ENCODE data around the gene RAF1. TPM values are rescaled to one million over a fixed set of nuclear protein-coding genes. Genes with fewer than 3 reads are reported as not detected.

The RAF1 gene
- total RNA-seq, 3 donors from 2014 or later: 87.4 to 118 (median 110) TPM

- peaks cover 3% of the 10 kb centered on the region for H3K36me3 ChIP-seq
- no peak overlapping the region for H3K4me3 ChIP-seq
- no peak for TF ChIP-seq POLR2A (IDR thresholded peaks at IDR 0.05)
- H3K9me3 ChIP-seq: no peaks in the 10 kb centered on the region
- H3K27ac ChIP-seq: no peak overlapping the region
- intact Hi-C loops (cut with DNase I; ENCODE audit: low total_unique reads): no loop called here
- no peaks in the 10 kb centered on the region for H3K4me1 ChIP-seq
- no peaks in the 10 kb centered on the region for H3K27me3 ChIP-seq
- DNase-seq (ENCODE audit: low spot score in 2 of 2): no peak
Measured at GRCh38 chr3:12611117-12611516, 52.8 kb downstream of the RAF1 start.

DNA sequence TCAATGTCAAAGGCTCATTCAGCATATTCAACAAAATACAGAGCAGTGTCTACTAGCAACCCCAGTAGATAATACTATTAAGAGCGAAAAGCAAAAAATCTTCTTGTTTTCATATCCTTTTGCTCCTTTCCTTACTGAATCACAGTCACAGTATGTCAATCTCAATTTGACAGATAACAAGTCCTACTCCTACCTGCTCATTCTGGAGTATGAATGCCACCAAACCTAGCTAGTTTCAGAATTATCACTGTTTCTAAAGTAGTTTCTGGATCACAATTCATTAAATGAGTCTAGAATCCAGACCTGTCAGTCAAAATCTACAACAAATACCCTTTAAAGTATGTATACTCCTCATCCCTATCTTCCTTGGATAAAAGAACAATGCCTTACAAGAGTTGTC is 55.5 kb downstream of the RAF1 start:
- intact Hi-C loops (cut with DNase I; ENCODE audit: low total_unique reads): loop anchor here (2.0 kb wide), 1 partner anchor 16 kb away; no protein-coding TSS in a partner anchor
- H3K36me3 ChIP-seq: peaks cover 3% of the 10 kb centered on the region
- no peaks in the 10 kb centered on the region for H3K9me3 ChIP-seq
- H3K27me3 ChIP-seq: no peaks in the 10 kb centered on the region
- no peak overlapping the region for H3K4me3 ChIP-seq
- H3K27ac ChIP-seq: no peak overlapping the region
- H3K4me1 ChIP-seq: no peaks in the 10 kb centered on the region
- no peak for TF ChIP-seq POLR2AphosphoS5 (IDR thresholded peaks at IDR 0.05)
- TF ChIP-seq POLR2A (IDR thresholded peaks at IDR 0.05): no peak
- no peak for TF ChIP-seq CTCF (IDR thresholded peaks at IDR 0.05)
- DNase-seq (ENCODE audit: low spot score in 2 of 2): no peak

DNA sequence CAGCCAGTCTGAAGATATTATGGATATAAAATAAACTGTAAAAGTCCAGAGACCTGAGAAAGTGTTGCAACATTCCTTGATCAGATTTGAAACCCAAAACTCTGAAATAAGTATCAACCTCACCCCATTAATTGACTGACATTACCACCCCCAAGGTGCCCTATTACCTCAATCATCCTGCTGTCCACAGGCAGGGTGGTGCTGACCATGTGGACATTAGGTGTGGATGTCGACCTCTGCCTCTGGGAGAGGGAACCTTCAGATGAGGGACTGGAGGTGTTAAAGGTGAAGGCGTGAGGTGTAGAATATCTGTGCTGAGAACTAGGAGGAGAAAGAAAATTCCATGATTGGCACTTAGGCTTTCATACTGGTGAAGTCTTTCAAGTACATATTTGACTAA is 59.9 kb downstream of the RAF1 start:
- TF ChIP-seq CTCF (IDR thresholded peaks at IDR 0.05) (no peak), POLR2A (IDR thresholded peaks at IDR 0.05) (no peak), POLR2AphosphoS5 (IDR thresholded peaks at IDR 0.05) (no peak)
- H3K9me3 ChIP-seq: no peaks in the 10 kb centered on the region
- H3K27me3 ChIP-seq: no peaks in the 10 kb centered on the region
- H3K27ac ChIP-seq: no peak overlapping the region
- no peaks in the 10 kb centered on the region for H3K4me1 ChIP-seq
- H3K36me3 ChIP-seq: peaks cover 3% of the 10 kb centered on the region
- no peak overlapping the region for H3K4me3 ChIP-seq
- intact Hi-C loops (cut with DNase I; ENCODE audit: low total_unique reads): no loop called here
- DNase-seq (ENCODE audit: low spot score in 2 of 2): no peak

DNA sequence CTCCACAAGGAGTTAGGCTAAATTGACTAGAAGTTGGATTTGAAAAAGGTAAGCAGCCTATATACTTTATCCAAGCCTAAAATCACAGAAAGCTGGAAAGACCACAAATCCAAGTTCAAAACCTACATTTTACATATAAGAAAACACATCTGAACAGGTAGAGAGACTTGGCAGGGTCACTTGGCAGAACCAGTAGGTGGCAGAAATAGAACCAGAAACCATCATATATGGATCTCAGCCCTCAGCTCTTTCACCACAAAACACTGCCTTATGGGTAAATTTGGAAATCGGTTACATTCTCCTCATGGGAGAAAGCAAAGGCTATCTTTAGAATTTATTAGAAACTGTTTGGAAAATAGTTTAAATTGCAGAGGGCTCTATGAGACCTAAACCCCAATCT is 62.8 kb downstream of the RAF1 start:
- Histone ChIP-seq H3K4me1 (no peaks in the 10 kb centered on the region), H3K4me3 (no peak overlapping the region), H3K27me3 (no peaks in the 10 kb centered on the region), H3K36me3 (no peaks in the 10 kb centered on the region), H3K27ac (no peak overlapping the region), H3K9me3 (no peaks in the 10 kb centered on the region)
- TF ChIP-seq CTCF (IDR thresholded peaks at IDR 0.05) (no peak), POLR2A (IDR thresholded peaks at IDR 0.05) (no peak), POLR2AphosphoS5 (IDR thresholded peaks at IDR 0.05) (no peak)
- intact Hi-C loops (cut with DNase I; ENCODE audit: low total_unique reads): no loop called here
- DNase-seq (ENCODE audit: low spot score in 2 of 2): no peak

DNA sequence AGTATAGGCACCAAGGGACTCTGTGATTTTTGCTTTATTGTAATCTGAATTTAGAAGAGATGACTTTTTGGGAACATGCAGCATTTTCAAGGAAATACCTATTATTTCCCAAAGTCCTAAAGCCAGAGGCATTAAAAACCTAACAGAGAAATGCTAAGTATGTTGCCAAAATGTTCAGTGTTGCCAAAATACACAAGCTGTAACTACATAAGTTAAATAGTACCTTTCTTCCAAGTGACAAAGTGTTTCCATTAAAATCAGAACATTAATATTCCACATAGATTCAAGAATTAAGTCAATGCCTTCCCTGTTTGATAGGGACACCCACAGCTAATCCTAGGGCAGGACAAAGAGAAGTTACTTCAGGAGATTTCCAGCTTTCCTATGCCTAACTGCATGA is 65.0 kb downstream of the RAF1 start:
- no peaks in the 10 kb centered on the region for H3K9me3 ChIP-seq
- DNase-seq (ENCODE audit: low spot score in 2 of 2): no peak
- intact Hi-C loops (cut with DNase I; ENCODE audit: low total_unique reads): no loop called here
- no peaks in the 10 kb centered on the region for H3K27me3 ChIP-seq
- no peak for TF ChIP-seq POLR2AphosphoS5 (IDR thresholded peaks at IDR 0.05)
- no peak for TF ChIP-seq CTCF (IDR thresholded peaks at IDR 0.05)
- TF ChIP-seq POLR2A (IDR thresholded peaks at IDR 0.05): no peak
- no peak overlapping the region for H3K4me3 ChIP-seq
- H3K27ac ChIP-seq: no peak overlapping the region
- H3K36me3 ChIP-seq: no peaks in the 10 kb centered on the region
- no peaks in the 10 kb centered on the region for H3K4me1 ChIP-seq

- intact Hi-C loops (cut with DNase I; ENCODE audit: low total_unique reads): loop anchor here (2.0 kb wide), 1 partner anchor 15 kb away; no protein-coding TSS in a partner anchor
Measured at GRCh38 chr3:12593473-12593872, 70.4 kb downstream of the RAF1 start.

More at GRCh38 chr3:12593473-12593872, 70.4 kb downstream of the RAF1 start:
- Histone ChIP-seq H3K4me3 (no peak overlapping the region), H3K36me3 (peaks cover 12% of the 10 kb centered on the region), H3K4me1 (no peaks in the 10 kb centered on the region), H3K27me3 (no peaks in the 10 kb centered on the region), H3K27ac (no peak overlapping the region), H3K9me3 (no peaks in the 10 kb centered on the region)
- no peak for DNase-seq (ENCODE audit: low spot score in 2 of 2)
- TF ChIP-seq POLR2AphosphoS5 (IDR thresholded peaks at IDR 0.05) (no peak), CTCF (IDR thresholded peaks at IDR 0.05) (no peak), POLR2A (IDR thresholded peaks at IDR 0.05) (no peak)
